ENCODE measurements around the gene TMEM123. TPM values are rescaled to one million over a fixed set of nuclear protein-coding genes. Genes with fewer than 3 reads are reported as not detected.

The TMEM123 gene
- total RNA-seq, 1 donor from 2014 or later, result 156 TPM

GRCh38 chr11:102465696-102466095 lies 13.1 kb upstream of the TMEM123 start:
- TF ChIP-seq CTCF (IDR thresholded peaks at IDR 0.05) (no peak), POLR2A (IDR thresholded peaks at IDR 0.05) (no peak), POLR2AphosphoS5 (IDR thresholded peaks at IDR 0.05; ENCODE audit: insufficient read depth in 1 of 2, low read depth in 1 of 2) (no peak)
- Histone ChIP-seq H3K9me3 (no peaks in the 10 kb centered on the region), H3K27me3 (no peaks in the 10 kb centered on the region), H3K4me1 (peaks cover 25% of the 10 kb centered on the region), H3K27ac (no peak overlapping the region), H3K36me3 (no peaks in the 10 kb centered on the region), H3K4me3 (no peak overlapping the region)
- no peak for DNase-seq (ENCODE audit: extremely low spot score in 2 of 2)
- intact Hi-C loops (cut with DNase I), result no loop called here

DNA sequence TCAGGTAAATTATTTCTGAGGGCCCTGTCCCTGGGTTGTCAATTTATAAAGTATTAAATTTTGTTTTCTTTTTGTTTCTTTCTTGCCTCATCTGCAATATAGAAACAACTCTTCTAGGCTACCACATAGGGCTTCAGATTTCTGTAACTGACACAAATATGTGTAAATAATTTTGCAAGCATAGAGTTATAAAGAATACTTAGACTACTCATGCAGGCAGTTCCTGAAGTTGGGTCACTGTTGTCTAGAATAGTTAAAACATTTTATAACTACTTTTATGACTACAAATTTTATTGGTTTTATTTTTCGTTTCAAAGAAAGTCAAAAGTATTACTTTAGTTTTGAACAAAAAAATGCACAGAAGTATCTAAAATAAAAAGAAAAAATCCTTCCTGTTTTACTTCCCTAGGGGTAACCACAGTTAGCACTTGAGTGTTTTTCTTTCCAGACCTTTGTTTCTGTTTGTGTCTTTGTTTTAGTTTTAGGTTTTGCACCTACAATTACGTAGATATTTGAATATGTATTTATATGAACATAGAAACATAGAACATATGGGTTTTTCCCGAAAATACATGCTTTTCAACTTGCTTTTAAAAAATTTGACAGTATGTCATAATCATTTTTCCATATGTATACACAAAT lies 12.4 kb upstream of the TMEM123 start:
- no peak overlapping the region for H3K4me3 ChIP-seq
- no peaks in the 10 kb centered on the region for H3K36me3 ChIP-seq
- H3K27ac ChIP-seq, result no peak overlapping the region
- intact Hi-C loops (cut with DNase I), result no loop called here
- TF ChIP-seq POLR2A (IDR thresholded peaks at IDR 0.05), result no peak
- no peak for TF ChIP-seq POLR2AphosphoS5 (IDR thresholded peaks at IDR 0.05; ENCODE audit: insufficient read depth in 1 of 2, low read depth in 1 of 2)
- TF ChIP-seq CTCF (IDR thresholded peaks at IDR 0.05), result no peak
- DNase-seq (ENCODE audit: extremely low spot score in 2 of 2), result no peak
- peaks cover 23% of the 10 kb centered on the region for H3K4me1 ChIP-seq
- H3K9me3 ChIP-seq, result no peaks in the 10 kb centered on the region
- H3K27me3 ChIP-seq, result no peaks in the 10 kb centered on the region

DNA sequence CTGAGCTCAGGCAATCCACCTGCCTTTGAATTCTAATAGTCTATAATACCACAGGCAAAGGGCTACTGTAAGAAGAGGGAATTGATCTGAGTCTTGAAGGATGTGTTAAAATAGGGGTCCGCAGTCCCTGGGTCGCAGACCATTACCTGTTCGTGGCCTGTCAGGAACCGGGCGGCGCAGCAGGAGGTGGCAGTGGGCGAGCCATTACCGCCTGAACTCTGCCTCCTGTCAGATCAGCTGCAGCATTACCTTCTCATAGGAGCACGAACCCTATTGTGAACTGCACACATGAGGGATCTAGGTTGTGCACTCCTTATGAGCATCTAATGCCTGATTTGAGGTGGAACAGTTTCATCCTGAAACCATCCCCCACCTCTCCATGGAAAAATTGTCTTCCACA lies 11.5 kb upstream of the TMEM123 start:
- Histone ChIP-seq H3K36me3 (no peaks in the 10 kb centered on the region), H3K27ac (no peak overlapping the region), H3K4me1 (peaks cover 14% of the 10 kb centered on the region), H3K9me3 (no peaks in the 10 kb centered on the region), H3K4me3 (no peak overlapping the region), H3K27me3 (no peaks in the 10 kb centered on the region)
- TF ChIP-seq POLR2A (IDR thresholded peaks at IDR 0.05) (no peak), CTCF (IDR thresholded peaks at IDR 0.05) (no peak), POLR2AphosphoS5 (IDR thresholded peaks at IDR 0.05; ENCODE audit: insufficient read depth in 1 of 2, low read depth in 1 of 2) (no peak)
- DNase-seq (ENCODE audit: extremely low spot score in 2 of 2), result no peak
- intact Hi-C loops (cut with DNase I), result no loop called here

GRCh38 chr11:102462610-102463009 lies 10.0 kb upstream of the TMEM123 start:
- intact Hi-C loops (cut with DNase I), result no loop called here
- H3K27ac ChIP-seq, result no peak overlapping the region
- H3K27me3 ChIP-seq, result no peaks in the 10 kb centered on the region
- DNase-seq (ENCODE audit: extremely low spot score in 2 of 2), result no peak
- no peaks in the 10 kb centered on the region for H3K9me3 ChIP-seq
- no peaks in the 10 kb centered on the region for H3K36me3 ChIP-seq
- H3K4me1 ChIP-seq, result peaks cover under 1% of the 10 kb centered on the region
- H3K4me3 ChIP-seq, result no peak overlapping the region
- TF ChIP-seq CTCF (IDR thresholded peaks at IDR 0.05), result no peak
- TF ChIP-seq POLR2A (IDR thresholded peaks at IDR 0.05), result no peak
- no peak for TF ChIP-seq POLR2AphosphoS5 (IDR thresholded peaks at IDR 0.05; ENCODE audit: insufficient read depth in 1 of 2, low read depth in 1 of 2)

GRCh38 chr11:102459393-102459792 lies 6.8 kb upstream of the TMEM123 start:
- intact Hi-C loops (cut with DNase I), result no loop called here

More at GRCh38 chr11:102459393-102459792, 6.8 kb upstream of the TMEM123 start:
- H3K36me3 ChIP-seq, result no peaks in the 10 kb centered on the region
- no peak overlapping the region for H3K4me3 ChIP-seq
- TF ChIP-seq CTCF (IDR thresholded peaks at IDR 0.05) (no peak), POLR2AphosphoS5 (IDR thresholded peaks at IDR 0.05; ENCODE audit: insufficient read depth in 1 of 2, low read depth in 1 of 2) (no peak), POLR2A (IDR thresholded peaks at IDR 0.05) (no peak)
- peaks cover 23% of the 10 kb centered on the region for H3K4me1 ChIP-seq
- no peaks in the 10 kb centered on the region for H3K9me3 ChIP-seq
- H3K27ac ChIP-seq, result no peak overlapping the region
- no peaks in the 10 kb centered on the region for H3K27me3 ChIP-seq
- no peak for DNase-seq (ENCODE audit: extremely low spot score in 2 of 2)
